GM18907 (cell line): ENCODE data around the gene SOCS6.

ENCODE experiments used
- ATAC-seq: cut with Tn5 transposase; IDR thresholded peaks from one replicate; pipeline ENCODE4 v1.9.1; 2021; ENCODE audit warnings: mild to moderate bottlenecking, moderate library complexity; ENCODE audit not compliant: unreplicated experiment

The SOCS6 gene

GRCh38 chr18:70288171-70288850 lies 534 bp upstream of the SOCS6 start:
- ATAC-seq = peak; percentile 31

GRCh38 chr18:70289351-70290312 lies 787 bp downstream of the SOCS6 start:
- ATAC-seq = peak; percentile 65

GRCh38 chr18:70290482-70291294 lies 1.8 kb downstream of the SOCS6 start:
- ATAC-seq = no peak

GRCh38 chr18:70291295-70291574 lies 2.4 kb downstream of the SOCS6 start:
- ATAC-seq = no peak

GRCh38 chr18:70292628-70293027 lies 3.8 kb downstream of the SOCS6 start:
- ATAC-seq = no peak

GRCh38 chr18:70293166-70293565 lies 4.3 kb downstream of the SOCS6 start:
- no peak for ATAC-seq

- no peak for ATAC-seq
These were observed 5.8 kb downstream of the SOCS6 start for GRCh38 chr18:70294471-70295191.

GRCh38 chr18:70295192-70296188 lies 6.6 kb downstream of the SOCS6 start:
- ATAC-seq = no peak

GRCh38 chr18:70296289-70296688 lies 7.4 kb downstream of the SOCS6 start:
- no peak for ATAC-seq

GRCh38 chr18:70296781-70297180 lies 7.9 kb downstream of the SOCS6 start:
- no peak for ATAC-seq

GRCh38 chr18:70299393-70299792 lies 10.5 kb downstream of the SOCS6 start:
- no peak for ATAC-seq

- no peak for ATAC-seq
These were observed 12.8 kb downstream of the SOCS6 start for GRCh38 chr18:70301667-70302066.

GRCh38 chr18:70308555-70309294 lies 19.9 kb downstream of the SOCS6 start:
- no peak for ATAC-seq

- no peak for ATAC-seq
These were observed 21.9 kb downstream of the SOCS6 start for GRCh38 chr18:70310560-70311320.

- ATAC-seq = no peak
These were observed 22.9 kb downstream of the SOCS6 start for GRCh38 chr18:70311726-70312125.

- ATAC-seq = no peak
These were observed 24.8 kb downstream of the SOCS6 start for GRCh38 chr18:70313640-70314039.

GRCh38 chr18:70314151-70314782 lies 25.4 kb downstream of the SOCS6 start:
- no peak for ATAC-seq

GRCh38 chr18:70319187-70319586 lies 30.3 kb downstream of the SOCS6 start:
- no peak for ATAC-seq
